ENCODE data around the gene STK40.

GRCh38 chr1:36372617-36373016, 13.1 kb downstream of the STK40 start:
- TF ChIP-seq YY1 (IDR thresholded peaks at IDR 0.05; ENCODE audit: insufficient read depth, insufficient read length) (no peak), ZNF274 (IDR thresholded peaks at IDR 0.05; ENCODE audit: low read depth, low read length) (no peak)
